Activated naive CD4-positive, alpha-beta T cell treated with anti-CD3 and anti-CD28 coated beads, Interleukin-2, amount 50 U/mL, for 72 hours (primary cell): ENCODE data around the gene POLA1. TPM values are rescaled to one million over a fixed set of nuclear protein-coding genes. Genes with fewer than 3 reads are reported as not detected.

ENCODE experiments used
- ATAC-seq, 2 donors: fragments of 150-1000 bp; cut with Tn5 transposase; 2 replicates each; pipeline ENCODE4 v1.10.0; 2021; ENCODE audit warnings: mild to moderate bottlenecking in 2 of 2, moderate library complexity in 2 of 2
- DNase-seq, 2 donors: peaks; one replicate each; pipeline ENCODE4 v3.0.0; 2021 to 2022; ENCODE audit warnings: low spot score in 2 of 2
- H3K27ac Mint-ChIP-seq, 2 donors: one replicate each; pipeline ENCODE4 v1.8.0; 2022; ENCODE audit warnings: mild to moderate bottlenecking in 2 of 2, mixed read lengths in 2 of 2
- H3K36me3 Mint-ChIP-seq, 2 donors: one replicate each; pipeline ENCODE4 v1.8.0; 2022; ENCODE audit warnings: mixed read lengths in 2 of 2
- H3K9me3 Mint-ChIP-seq, 2 donors: one replicate each; pipeline ENCODE4 v1.8.0; 2022; ENCODE audit warnings: mixed read lengths in 2 of 2
- total RNA-seq, 2 donors: library from RNA; stranded (reverse); gene quantifications; one replicate each; pipeline ENCODE4 v1.2.3, GENCODE V29; 2022

Gene POLA1
- total RNA-seq, 2 donors from 2014 or later = 37.8 to 49.4 TPM

- DNase-seq (no peak), ATAC-seq (peak in 1 of 2 donors; percentile 64)
- no peaks in the 10 kb centered on the region for H3K36me3 Mint-ChIP-seq
Measured at GRCh38 chrX:24955372-24955930, 261.7 kb downstream of the POLA1 start.

GRCh38 chrX:24956828-24957227 lies 263.1 kb downstream of the POLA1 start:
- H3K9me3 Mint-ChIP-seq = no peaks in the 10 kb centered on the region
- DNase-seq (no peak), ATAC-seq (no peak)
- H3K27ac Mint-ChIP-seq = no peak overlapping the region
- no peaks in the 10 kb centered on the region for H3K36me3 Mint-ChIP-seq

More at GRCh38 chrX:24955372-24955930, 261.7 kb downstream of the POLA1 start:
- Mint-ChIP-seq H3K9me3 (no peaks in the 10 kb centered on the region), H3K27ac (no peak overlapping the region)

DNA sequence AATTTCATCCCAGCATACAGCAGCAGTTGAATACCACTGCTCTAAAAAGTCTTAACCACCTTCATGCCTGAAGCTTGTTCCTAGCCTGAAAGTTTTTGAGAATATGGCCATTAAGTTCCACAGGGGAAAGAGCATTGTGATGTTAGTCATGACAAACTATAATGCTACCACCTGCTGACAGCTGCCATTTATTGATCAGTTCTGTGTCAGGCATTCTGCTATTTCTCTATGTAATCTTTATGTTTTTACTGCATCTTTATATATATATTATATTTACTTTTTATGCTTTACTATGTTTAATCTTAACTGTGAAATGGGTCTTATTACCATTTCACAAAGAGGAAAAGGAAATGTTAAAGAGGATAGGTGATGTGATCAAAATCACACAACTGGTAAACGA lies 268.1 kb downstream of the POLA1 start:
- Mint-ChIP-seq H3K9me3 (no peaks in the 10 kb centered on the region), H3K27ac (no peak overlapping the region), H3K36me3 (no peaks in the 10 kb centered on the region)
- no peak for ATAC-seq
- no peak for DNase-seq

DNA sequence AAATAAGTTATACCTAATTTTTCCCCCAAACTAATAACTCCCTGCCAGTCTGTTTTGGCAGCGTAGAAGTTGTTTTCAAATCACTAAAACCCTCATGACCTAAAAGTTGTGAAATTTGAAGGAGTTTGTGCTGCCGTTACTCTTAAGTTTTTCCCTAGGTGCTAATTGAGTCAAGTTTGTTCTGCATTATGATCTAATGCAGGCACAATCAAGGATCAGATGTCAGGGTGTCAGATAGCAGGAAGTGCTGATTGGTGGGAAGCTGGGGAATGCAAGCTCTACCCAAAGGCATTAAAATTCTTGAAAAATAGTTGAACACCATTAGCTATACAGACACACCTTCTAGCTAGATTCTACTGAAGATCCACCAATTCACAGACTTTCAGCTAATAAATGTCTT lies 270.1 kb downstream of the POLA1 start:
- no peaks in the 10 kb centered on the region for H3K36me3 Mint-ChIP-seq
- H3K9me3 Mint-ChIP-seq = no peaks in the 10 kb centered on the region
- ATAC-seq (no peak), DNase-seq (no peak)
- no peak overlapping the region for H3K27ac Mint-ChIP-seq

DNA sequence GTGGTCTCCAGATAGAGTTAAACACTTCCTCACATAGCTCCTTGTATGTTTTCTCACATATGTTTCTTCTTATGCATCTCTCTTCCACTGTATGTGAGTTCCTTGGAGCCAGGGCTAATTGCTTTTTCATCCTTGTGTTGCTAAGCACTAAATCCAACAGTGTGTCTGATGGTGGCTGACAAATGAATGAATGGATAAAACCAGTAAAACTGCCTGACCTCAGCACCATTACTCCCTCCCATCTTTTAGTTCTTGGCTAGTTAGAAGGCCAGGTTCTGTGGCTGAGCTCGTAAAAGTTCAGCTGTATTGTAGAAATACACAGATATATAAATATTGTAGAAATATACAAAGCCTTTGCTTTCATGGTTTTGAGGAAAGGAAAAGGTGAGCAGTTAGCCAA lies 271.7 kb downstream of the POLA1 start:
- peaks cover 0 to 4% of the 10 kb centered on the region in 2 donors for H3K36me3 Mint-ChIP-seq
- ATAC-seq (no peak), DNase-seq (no peak)
- no peaks in the 10 kb centered on the region for H3K9me3 Mint-ChIP-seq
- H3K27ac Mint-ChIP-seq = no peak overlapping the region

DNA sequence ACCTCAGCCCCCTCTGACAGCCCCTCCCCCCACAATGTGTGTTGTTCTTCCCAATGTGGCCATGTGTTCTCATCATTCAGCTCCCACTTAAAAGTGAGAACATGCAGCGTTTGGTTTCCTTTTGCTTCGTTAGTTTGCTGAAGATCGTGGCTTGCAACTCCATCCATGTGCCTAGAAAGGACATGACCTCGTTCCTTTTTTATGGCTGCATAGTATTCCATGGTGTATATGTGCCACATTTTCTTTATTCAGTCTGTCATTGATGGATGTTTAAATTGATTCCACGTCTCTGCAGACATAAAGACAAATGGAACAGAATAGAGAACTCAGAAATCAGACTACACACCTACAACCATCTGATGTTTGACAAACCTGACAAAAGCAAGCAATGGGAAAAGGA lies 276.1 kb downstream of the POLA1 start:
- no peak for DNase-seq
- Mint-ChIP-seq H3K27ac (no peak overlapping the region), H3K9me3 (no peaks in the 10 kb centered on the region), H3K36me3 (peaks cover 0 to 4% of the 10 kb centered on the region in 2 donors)
- ATAC-seq = no peak

DNA sequence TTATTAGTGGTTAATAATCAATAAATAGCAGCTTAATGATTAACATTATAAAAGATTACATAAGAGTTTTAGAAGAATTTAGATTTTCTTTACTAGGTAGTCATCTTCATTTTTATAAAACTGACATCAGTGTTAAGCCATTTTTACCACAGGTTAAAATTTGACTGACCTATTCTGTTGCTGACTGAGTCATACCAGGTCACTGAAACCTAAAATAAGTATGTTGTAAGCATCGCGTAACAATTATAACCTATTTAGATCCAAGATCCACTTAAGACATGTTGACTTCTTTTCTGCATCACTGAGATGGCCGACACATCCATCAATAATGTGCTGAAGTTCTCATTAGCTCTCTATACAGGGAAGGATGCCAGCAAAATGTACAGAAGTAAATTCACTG lies 285.4 kb downstream of the POLA1 start:
- DNase-seq (no peak), ATAC-seq (no peak)
- H3K36me3 Mint-ChIP-seq = peaks cover 0 to 7% of the 10 kb centered on the region in 2 donors
- no peak overlapping the region for H3K27ac Mint-ChIP-seq
- no peaks in the 10 kb centered on the region for H3K9me3 Mint-ChIP-seq

DNA sequence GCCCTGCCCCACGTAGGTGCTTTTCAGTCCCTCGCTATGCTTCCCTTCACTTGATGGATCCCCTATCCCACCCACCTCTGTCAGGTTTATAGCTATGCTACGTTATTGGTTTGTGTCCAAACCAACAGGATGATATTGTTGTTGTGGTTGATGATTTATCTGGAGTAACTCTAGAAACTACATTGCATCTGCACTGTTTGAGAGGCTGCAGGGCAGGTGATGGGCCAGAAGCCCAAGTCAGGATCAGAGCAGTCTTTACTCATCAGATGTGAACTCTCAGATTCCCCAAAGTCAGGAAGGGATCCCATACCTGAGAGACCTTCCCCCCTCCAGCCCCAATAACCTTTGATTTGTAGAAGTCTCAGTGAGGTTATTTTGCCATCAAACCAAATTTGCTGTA lies 287.3 kb downstream of the POLA1 start:
- peaks cover 0 to 7% of the 10 kb centered on the region in 2 donors for H3K36me3 Mint-ChIP-seq
- DNase-seq (no peak), ATAC-seq (no peak)
- no peak overlapping the region for H3K27ac Mint-ChIP-seq
- no peaks in the 10 kb centered on the region for H3K9me3 Mint-ChIP-seq

- Mint-ChIP-seq H3K9me3 (no peaks in the 10 kb centered on the region), H3K36me3 (no peaks in the 10 kb centered on the region), H3K27ac (no peak overlapping the region)
- no peak for DNase-seq
- ATAC-seq = peak in 1 of 2 donors; percentile 44
Measured at GRCh38 chrX:24982306-24982965, 288.7 kb downstream of the POLA1 start.

GRCh38 chrX:24983931-24984330 lies 290.2 kb downstream of the POLA1 start:
- Mint-ChIP-seq H3K36me3 (no peaks in the 10 kb centered on the region), H3K27ac (no peak overlapping the region), H3K9me3 (no peaks in the 10 kb centered on the region)
- no peak for ATAC-seq
- no peak for DNase-seq

- no peak overlapping the region for H3K27ac Mint-ChIP-seq
- H3K9me3 Mint-ChIP-seq = no peaks in the 10 kb centered on the region
- no peaks in the 10 kb centered on the region for H3K36me3 Mint-ChIP-seq
- ATAC-seq (no peak), DNase-seq (no peak)
Measured at GRCh38 chrX:24985120-24985519, 291.4 kb downstream of the POLA1 start.

- H3K36me3 Mint-ChIP-seq = no peaks in the 10 kb centered on the region
- no peak for DNase-seq
- H3K27ac Mint-ChIP-seq = no peak overlapping the region
- no peak for ATAC-seq
- no peaks in the 10 kb centered on the region for H3K9me3 Mint-ChIP-seq
Measured at GRCh38 chrX:24987731-24988130, 294.0 kb downstream of the POLA1 start.

DNA sequence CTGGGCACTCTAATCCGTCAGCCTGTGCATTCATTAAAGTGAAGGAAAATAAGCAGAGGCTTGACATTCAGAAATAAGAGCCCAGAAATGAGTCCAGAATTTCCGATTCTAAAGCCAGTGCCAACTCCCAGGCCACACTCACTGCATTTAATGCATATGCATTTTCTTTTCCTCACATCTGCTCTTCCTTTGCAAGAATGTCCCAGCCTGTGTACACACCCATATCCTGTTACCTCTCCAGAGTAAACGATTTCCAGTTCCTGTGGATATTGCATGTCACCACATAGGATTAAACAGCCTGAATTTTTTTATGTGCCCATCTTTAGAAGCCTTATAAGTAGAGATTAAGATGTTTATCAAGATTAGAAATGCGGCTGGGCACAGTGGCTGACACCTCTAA lies 294.6 kb downstream of the POLA1 start:
- no peak overlapping the region for H3K27ac Mint-ChIP-seq
- no peaks in the 10 kb centered on the region for H3K36me3 Mint-ChIP-seq
- ATAC-seq (no peak), DNase-seq (no peak)
- no peaks in the 10 kb centered on the region for H3K9me3 Mint-ChIP-seq

- ATAC-seq (no peak), DNase-seq (no peak)
- no peaks in the 10 kb centered on the region for H3K9me3 Mint-ChIP-seq
- H3K27ac Mint-ChIP-seq = no peak overlapping the region
- H3K36me3 Mint-ChIP-seq = no peaks in the 10 kb centered on the region
Measured at GRCh38 chrX:24990535-24990934, 296.8 kb downstream of the POLA1 start.

GRCh38 chrX:24993879-24994278 lies 300.2 kb downstream of the POLA1 start:
- Mint-ChIP-seq H3K27ac (no peak overlapping the region), H3K36me3 (no peaks in the 10 kb centered on the region), H3K9me3 (no peaks in the 10 kb centered on the region)
- no peak for ATAC-seq
- DNase-seq = no peak

DNA sequence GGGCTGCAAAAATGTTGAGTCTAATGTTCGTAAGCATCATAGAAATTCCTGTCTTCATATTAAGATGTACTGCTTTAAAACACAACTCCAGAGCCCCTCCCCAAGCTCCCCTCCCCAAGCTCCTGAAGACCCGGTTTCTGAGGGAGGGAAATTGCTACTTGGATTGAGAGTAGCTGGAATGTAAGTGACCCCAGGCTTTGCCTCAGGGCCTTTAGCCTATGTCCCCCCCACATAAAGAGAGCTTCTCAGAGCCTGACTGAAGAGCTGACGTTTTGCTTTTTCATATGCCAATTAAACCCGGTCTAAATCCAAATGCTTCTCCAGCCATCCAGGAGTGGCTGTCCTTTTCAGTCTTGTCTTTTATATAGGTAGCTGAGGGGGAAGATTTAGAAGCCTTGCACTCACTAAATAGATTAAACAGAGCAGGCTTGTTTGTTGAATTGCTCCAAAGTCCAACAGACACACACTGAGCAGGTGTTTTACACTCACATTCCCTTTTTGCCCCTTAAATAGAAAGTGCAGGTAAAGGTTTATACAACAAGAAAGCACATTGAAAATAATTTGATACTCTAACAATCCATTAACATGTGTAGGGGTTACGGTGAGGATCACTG lies 302.5 kb downstream of the POLA1 start:
- ATAC-seq = no peak
- no peaks in the 10 kb centered on the region for H3K36me3 Mint-ChIP-seq
- H3K27ac Mint-ChIP-seq = no peak overlapping the region
- DNase-seq = no peak
- no peaks in the 10 kb centered on the region for H3K9me3 Mint-ChIP-seq

GRCh38 chrX:24999511-24999910 lies 305.8 kb downstream of the POLA1 start:
- H3K36me3 Mint-ChIP-seq = no peaks in the 10 kb centered on the region
- no peaks in the 10 kb centered on the region for H3K9me3 Mint-ChIP-seq
- ATAC-seq (no peak), DNase-seq (no peak)
- no peak overlapping the region for H3K27ac Mint-ChIP-seq
